CD4-positive, CD25-positive, alpha-beta regulatory T cell (primary cell): ENCODE data around the gene TVP23A. TPM values are rescaled to one million over a fixed set of nuclear protein-coding genes. Genes with fewer than 3 reads are reported as not detected.
A peak's percentile ranks its signal among the peaks of the same experiment; 100 is the strongest.

Experiments used
- ATAC-seq, 2 donors: fragments of 150-1000 bp; cut with Tn5 transposase; one replicate each; pipeline ENCODE4 v1.10.0; 2021; ENCODE audit warnings: low read depth in 2 of 2, moderate number of reproducible peaks in 2 of 2, moderate library complexity in 1 of 2
- DNase-seq, 3 donors: peaks; one replicate each; pipeline versions ENCODE4 v3.0.0 to v3.0.0-alpha.2; 2012 to 2022; ENCODE audit warnings: mixed read lengths in 1 of 3
- H3K27ac ChIP-seq: one replicate; pipeline ENCODE4 v1.7.0; 2013; ENCODE audit warnings: mild to moderate bottlenecking, low read length; ENCODE audit not compliant: insufficient read depth, poor library complexity, severe bottlenecking
- H3K27me3 ChIP-seq: one replicate; pipeline ENCODE4 v1.7.0; 2013; ENCODE audit warnings: low read length; ENCODE audit not compliant: control insufficient read depth, insufficient read depth
- H3K36me3 ChIP-seq: one replicate; pipeline ENCODE4 v1.7.0; 2013; ENCODE audit warnings: mild to moderate bottlenecking, low read length, moderate library complexity; ENCODE audit not compliant: control insufficient read depth, insufficient read depth
- H3K4me1 ChIP-seq: 2 replicates; pipeline ENCODE4 v1.7.0; 2013; ENCODE audit warnings: mild to moderate bottlenecking, low read length; ENCODE audit not compliant: insufficient read depth, control insufficient read depth, poor library complexity, severe bottlenecking
- H3K4me3 ChIP-seq: one replicate; pipeline ENCODE4 v1.7.0; 2013; ENCODE audit warnings: low read depth, mild to moderate bottlenecking, low read length, moderate library complexity
- H3K9me3 ChIP-seq, 2 experiments: 1 replicate in 1 of 2; 2 replicates in 1 of 2; pipeline ENCODE4 v1.7.0; 2013; ENCODE audit warnings: low read length in 2 of 2, mild to moderate bottlenecking in 1 of 2, moderate library complexity in 1 of 2; ENCODE audit not compliant: control insufficient read depth in 2 of 2
- H3K27ac Mint-ChIP-seq, 3 donors: one replicate each; pipeline ENCODE4 v1.8.0; 2020 to 2022; ENCODE audit warnings: mild to moderate bottlenecking in 3 of 3, mixed read lengths in 3 of 3, moderate library complexity in 2 of 3
- H3K27me3 Mint-ChIP-seq: one replicate; pipeline ENCODE4 v1.8.0; 2022; ENCODE audit warnings: mild to moderate bottlenecking, mixed read lengths
- H3K36me3 Mint-ChIP-seq: one replicate; pipeline ENCODE4 v1.8.0; 2020; ENCODE audit warnings: mixed read lengths
- H3K4me1 Mint-ChIP-seq, 4 donors: one replicate each; pipeline ENCODE4 v1.8.0; 2020 to 2022; ENCODE audit warnings: mixed read lengths in 4 of 4, mild to moderate bottlenecking in 1 of 4
- H3K4me3 Mint-ChIP-seq, 4 donors: one replicate each; pipeline ENCODE4 v1.8.0; 2020 to 2022; ENCODE audit warnings: mild to moderate bottlenecking in 4 of 4, mixed read lengths in 4 of 4, moderate library complexity in 3 of 4
- H3K9me3 Mint-ChIP-seq, 7 donors: one replicate each; pipeline ENCODE4 v1.8.0; 2020 to 2022; ENCODE audit warnings: mixed read lengths in 7 of 7, mild to moderate bottlenecking in 3 of 7, moderate library complexity in 2 of 7
- polyA plus RNA-seq, 4 donors: library from polyadenylated mRNA; unstranded; fragments of 300-500 nt; fragmentation: Illumina TruSeq; gene quantifications; one replicate each; pipeline ENCODE4 v1.2.3, GENCODE V29; 2021
- total RNA-seq: library from RNA; stranded (reverse); gene quantifications from one replicate; pipeline ENCODE4 v1.2.3, GENCODE V29; 2022

Gene TVP23A
- total and polyA plus RNA-seq, 5 donors from 2014 or later: 0.20 TPM; not detected in 4

DNA sequence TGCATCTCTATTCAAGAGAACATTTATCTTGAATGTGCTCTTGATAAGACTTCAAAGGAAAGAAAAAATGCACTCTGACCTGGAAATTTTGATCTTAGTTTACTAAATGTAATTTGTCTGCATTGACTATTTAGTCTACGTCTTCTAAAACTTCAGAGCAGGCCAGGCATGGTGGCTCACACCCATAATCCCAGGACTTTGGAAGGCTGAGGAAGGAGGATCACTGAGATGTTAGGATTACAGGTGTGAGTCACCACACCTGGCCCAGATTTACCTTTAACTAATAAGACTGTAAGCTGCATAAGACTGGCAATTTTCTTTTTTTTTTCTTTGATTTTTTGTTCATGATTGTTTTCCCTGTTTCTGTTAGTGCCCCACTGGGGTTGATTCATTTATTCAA is 39.6 kb upstream of the TVP23A start:
- no peak overlapping the region for H3K27ac Mint-ChIP-seq

DNA sequence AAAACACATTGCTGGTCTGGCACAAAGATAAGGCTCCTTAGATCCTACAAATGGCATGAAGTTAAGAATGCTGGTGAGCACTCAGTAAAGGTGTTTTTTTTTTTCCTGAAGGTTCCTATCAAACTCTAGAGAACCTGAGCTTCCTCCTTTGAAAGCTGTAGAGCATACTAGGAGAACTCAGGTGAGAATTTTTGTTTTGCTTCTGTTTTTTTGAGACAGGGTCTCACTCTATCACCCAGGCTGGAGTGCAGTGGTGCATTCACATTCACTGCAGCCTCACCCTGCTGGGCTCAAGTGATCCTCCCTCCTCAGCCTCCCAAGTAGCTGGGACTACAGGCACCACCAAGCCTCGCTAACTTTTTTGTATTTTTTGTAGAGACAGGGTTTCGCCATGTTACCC is 37.4 kb upstream of the TVP23A start:
- no peak overlapping the region for H3K4me3 ChIP-seq
- no peaks in the 10 kb centered on the region for H3K36me3 ChIP-seq
- H3K27me3 ChIP-seq: no peaks in the 10 kb centered on the region
- Mint-ChIP-seq H3K4me1 (peaks cover 11 to 15% (median 12%) of the 10 kb centered on the region in 4 donors), H3K4me3 (no peak overlapping the region), H3K27me3 (peaks cover 4% of the 10 kb centered on the region), H3K9me3 (peaks cover 0 to 2% (median 0%) of the 10 kb centered on the region in 7 donors), H3K36me3 (no peaks in the 10 kb centered on the region), H3K27ac (no peak overlapping the region)
- H3K9me3 ChIP-seq: no peaks in the 10 kb centered on the region
- DNase-seq: no peak
- no peak for ATAC-seq
- no peak overlapping the region for H3K27ac ChIP-seq
- peaks cover 8% of the 10 kb centered on the region for H3K4me1 ChIP-seq

More for the DNA sequence above, 39.6 kb upstream of the TVP23A start:
- H3K9me3 Mint-ChIP-seq: peaks cover 0 to 3% (median 0%) of the 10 kb centered on the region in 7 donors
- no peak overlapping the region for H3K4me3 ChIP-seq
- H3K4me1 Mint-ChIP-seq: peaks cover 0 to under 1% (median under 1%) of the 10 kb centered on the region in 4 donors
- H3K36me3 ChIP-seq: no peaks in the 10 kb centered on the region
- H3K4me1 ChIP-seq: no peaks in the 10 kb centered on the region
- no peak for DNase-seq
- H3K36me3 Mint-ChIP-seq: no peaks in the 10 kb centered on the region
- no peaks in the 10 kb centered on the region for H3K27me3 ChIP-seq
- no peak overlapping the region for H3K27ac ChIP-seq
- H3K4me3 Mint-ChIP-seq: no peak overlapping the region
- no peaks in the 10 kb centered on the region for H3K9me3 ChIP-seq
- peaks cover 11% of the 10 kb centered on the region for H3K27me3 Mint-ChIP-seq
- no peak for ATAC-seq

DNA sequence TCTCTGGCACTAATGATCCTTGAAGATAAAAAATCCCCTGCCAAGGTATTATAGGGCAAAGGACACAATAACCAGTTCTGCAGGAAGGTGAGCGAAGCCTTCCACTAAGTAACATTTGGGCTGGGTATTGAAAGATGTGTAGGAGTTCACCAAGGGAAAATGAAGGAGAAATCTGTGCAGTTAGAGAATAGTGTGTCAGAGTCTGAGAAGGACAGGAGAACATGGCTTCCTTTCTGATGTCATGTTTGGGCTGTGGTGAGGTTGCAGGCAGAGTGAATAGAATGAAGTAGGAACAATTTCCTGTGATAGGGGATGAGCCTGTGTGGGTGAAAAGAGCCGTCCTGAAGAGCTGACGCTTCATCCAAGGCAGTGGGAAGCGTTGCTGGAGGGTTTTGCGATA is 34.4 kb upstream of the TVP23A start:
- Mint-ChIP-seq H3K4me3 (peak overlapping the region in 1 of 4 donors; percentile 8), H3K4me1 (peaks cover 11 to 15% (median 12%) of the 10 kb centered on the region in 4 donors), H3K27me3 (peaks cover 4% of the 10 kb centered on the region), H3K27ac (peak overlapping the region in 2 of 3 donors; percentile 15 to 92), H3K9me3 (peaks cover 0 to 2% (median 0%) of the 10 kb centered on the region in 7 donors), H3K36me3 (no peaks in the 10 kb centered on the region)
- H3K9me3 ChIP-seq: no peaks in the 10 kb centered on the region
- H3K36me3 ChIP-seq: no peaks in the 10 kb centered on the region
- DNase-seq (peak in 1 of 3 donors; percentile 24), ATAC-seq (no peak)
- peak overlapping the region; percentile 71 for H3K4me3 ChIP-seq
- no peak overlapping the region for H3K27ac ChIP-seq
- no peaks in the 10 kb centered on the region for H3K27me3 ChIP-seq
- H3K4me1 ChIP-seq: peaks cover 8% of the 10 kb centered on the region

DNA sequence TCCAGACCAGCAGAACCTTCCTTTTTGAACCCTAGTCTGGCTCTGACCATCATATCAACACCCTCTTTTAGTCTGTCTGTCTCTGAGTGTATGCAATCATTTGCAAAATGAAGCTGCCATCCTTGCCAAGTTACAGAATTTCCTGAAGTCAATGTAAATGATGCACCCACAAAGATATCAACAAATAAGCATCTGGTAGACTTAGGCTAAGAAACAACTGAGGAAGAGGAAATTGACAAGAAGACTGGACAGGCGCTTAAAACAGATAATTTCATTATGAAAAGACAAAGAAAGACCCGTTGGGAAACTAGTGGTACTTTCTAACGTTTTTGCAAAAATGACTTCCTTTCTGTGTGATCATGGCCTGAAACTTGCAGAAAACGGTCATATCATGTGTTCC is 33.7 kb upstream of the TVP23A start:
- no peak overlapping the region for H3K27ac ChIP-seq
- Mint-ChIP-seq H3K27ac (no peak overlapping the region), H3K4me3 (peak overlapping the region in 3 of 4 donors; percentile 8 to 24 (median 18))

DNA sequence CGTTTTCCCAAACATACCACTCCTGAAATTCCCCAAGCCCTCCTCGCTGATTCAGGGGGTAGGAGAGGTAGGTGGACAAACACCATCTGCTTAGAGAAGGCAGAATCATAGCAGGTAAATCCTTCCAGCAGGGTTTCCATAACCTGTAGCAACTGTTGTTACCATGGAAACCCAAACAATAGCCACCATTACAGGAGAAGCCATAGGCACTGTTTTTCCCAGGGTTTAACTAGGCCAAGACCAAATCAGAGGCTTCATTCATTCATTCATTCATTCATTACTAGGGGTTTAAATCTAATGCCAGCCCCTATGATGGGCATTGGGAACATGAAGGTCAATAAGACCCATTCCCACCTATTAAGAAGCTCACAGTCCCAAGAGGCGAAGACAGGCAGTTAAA is 32.9 kb upstream of the TVP23A start:
- ATAC-seq: no peak
- Histone ChIP-seq H3K9me3 (no peaks in the 10 kb centered on the region), H3K27me3 (no peaks in the 10 kb centered on the region), H3K4me1 (peaks cover 8% of the 10 kb centered on the region), H3K27ac (no peak overlapping the region), H3K36me3 (no peaks in the 10 kb centered on the region), H3K4me3 (no peak overlapping the region)
- H3K27ac Mint-ChIP-seq: no peak overlapping the region
- peaks cover 9% of the 10 kb centered on the region for H3K27me3 Mint-ChIP-seq
- peaks cover 11 to 15% (median 12%) of the 10 kb centered on the region in 4 donors for H3K4me1 Mint-ChIP-seq
- H3K9me3 Mint-ChIP-seq: peaks cover 0 to 2% (median 0%) of the 10 kb centered on the region in 7 donors
- DNase-seq: no peak
- H3K36me3 Mint-ChIP-seq: no peaks in the 10 kb centered on the region
- no peak overlapping the region for H3K4me3 Mint-ChIP-seq

More for the DNA sequence above, 33.7 kb upstream of the TVP23A start:
- no peaks in the 10 kb centered on the region for H3K27me3 ChIP-seq
- peaks cover 11 to 15% (median 12%) of the 10 kb centered on the region in 4 donors for H3K4me1 Mint-ChIP-seq
- H3K36me3 Mint-ChIP-seq: no peaks in the 10 kb centered on the region
- H3K4me3 ChIP-seq: peak overlapping the region; percentile 71
- H3K9me3 ChIP-seq: no peaks in the 10 kb centered on the region
- ATAC-seq (no peak), DNase-seq (peak in 1 of 3 donors; percentile 8)
- H3K4me1 ChIP-seq: peaks cover 8% of the 10 kb centered on the region
- no peaks in the 10 kb centered on the region for H3K36me3 ChIP-seq
- peaks cover 4% of the 10 kb centered on the region for H3K27me3 Mint-ChIP-seq
- peaks cover 0 to 2% (median 0%) of the 10 kb centered on the region in 7 donors for H3K9me3 Mint-ChIP-seq

DNA sequence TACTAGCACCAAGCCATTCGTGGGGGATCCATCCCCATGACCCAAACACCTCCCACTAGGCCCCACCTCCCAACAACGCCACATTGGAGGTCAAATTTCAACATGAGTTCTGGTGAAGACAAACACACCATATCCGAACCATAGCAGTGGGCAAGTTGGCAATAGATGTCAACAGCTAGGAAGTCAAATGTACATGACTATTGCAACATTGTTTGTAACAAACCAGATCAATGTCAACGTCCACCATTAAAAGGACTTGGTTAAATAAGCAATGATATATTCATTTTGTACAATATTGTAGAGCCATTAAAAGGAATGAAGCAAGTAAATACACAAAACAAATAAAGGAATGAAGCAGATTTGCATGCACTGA is 31.9 kb upstream of the TVP23A start:
- H3K27me3 Mint-ChIP-seq: peaks cover 11% of the 10 kb centered on the region
- ATAC-seq (no peak), DNase-seq (no peak)
- H3K27ac ChIP-seq: no peak overlapping the region
- H3K36me3 ChIP-seq: no peaks in the 10 kb centered on the region
- H3K4me1 Mint-ChIP-seq: peaks cover 11 to 15% (median 12%) of the 10 kb centered on the region in 4 donors
- H3K9me3 Mint-ChIP-seq: peaks cover 0 to 2% (median 0%) of the 10 kb centered on the region in 7 donors
- H3K4me1 ChIP-seq: peaks cover 8% of the 10 kb centered on the region
- H3K4me3 ChIP-seq: no peak overlapping the region
- H3K27me3 ChIP-seq: no peaks in the 10 kb centered on the region
- H3K36me3 Mint-ChIP-seq: no peaks in the 10 kb centered on the region
- no peak overlapping the region for H3K4me3 Mint-ChIP-seq
- no peaks in the 10 kb centered on the region for H3K9me3 ChIP-seq
- no peak overlapping the region for H3K27ac Mint-ChIP-seq

DNA sequence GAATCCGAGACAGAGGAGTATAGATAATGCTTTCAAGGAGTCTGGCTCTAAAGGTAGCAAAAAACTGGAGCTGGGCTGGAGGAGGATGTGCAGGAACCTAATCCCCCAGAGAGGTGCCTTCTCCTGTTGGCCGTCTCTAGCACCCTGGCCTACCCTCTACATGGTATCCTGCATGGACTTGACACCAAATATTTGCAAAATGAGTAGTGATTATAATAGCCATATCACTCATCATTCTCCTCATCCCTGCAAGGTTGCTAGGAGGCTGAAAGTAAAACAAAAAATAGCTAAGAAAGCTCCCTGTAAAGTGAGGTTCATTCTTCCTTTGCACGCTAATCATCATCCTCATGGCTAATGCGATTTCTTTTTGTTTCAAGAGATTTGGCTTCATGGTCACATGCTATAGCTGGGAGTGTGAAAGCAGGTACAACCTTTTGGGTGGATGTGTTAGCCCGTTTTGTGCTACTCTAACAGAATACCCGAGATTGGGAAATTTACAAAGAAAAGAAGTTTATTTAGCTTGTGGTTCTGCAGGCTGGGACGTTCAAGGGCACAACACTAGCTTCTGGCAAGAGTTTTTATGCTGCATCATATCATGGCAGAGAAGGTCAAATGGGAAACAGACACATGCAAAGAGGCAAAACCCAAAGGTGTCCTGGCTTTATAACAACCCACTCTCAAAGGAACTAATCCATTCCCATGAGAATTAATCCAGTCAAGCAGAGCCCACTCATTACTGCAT is 31.3 kb upstream of the TVP23A start:
- H3K27ac Mint-ChIP-seq: no peak overlapping the region
- no peak for DNase-seq
- peaks cover 14% of the 10 kb centered on the region for H3K27me3 Mint-ChIP-seq
- ATAC-seq: no peak
- no peaks in the 10 kb centered on the region for H3K36me3 Mint-ChIP-seq
- Histone ChIP-seq H3K4me1 (peaks cover 8% of the 10 kb centered on the region), H3K27ac (no peak overlapping the region), H3K9me3 (no peaks in the 10 kb centered on the region), H3K4me3 (no peak overlapping the region), H3K27me3 (no peaks in the 10 kb centered on the region), H3K36me3 (no peaks in the 10 kb centered on the region)
- H3K9me3 Mint-ChIP-seq: peaks cover 0 to 3% (median 0%) of the 10 kb centered on the region in 7 donors
- no peak overlapping the region for H3K4me3 Mint-ChIP-seq
- peaks cover 11 to 15% (median 12%) of the 10 kb centered on the region in 4 donors for H3K4me1 Mint-ChIP-seq

DNA sequence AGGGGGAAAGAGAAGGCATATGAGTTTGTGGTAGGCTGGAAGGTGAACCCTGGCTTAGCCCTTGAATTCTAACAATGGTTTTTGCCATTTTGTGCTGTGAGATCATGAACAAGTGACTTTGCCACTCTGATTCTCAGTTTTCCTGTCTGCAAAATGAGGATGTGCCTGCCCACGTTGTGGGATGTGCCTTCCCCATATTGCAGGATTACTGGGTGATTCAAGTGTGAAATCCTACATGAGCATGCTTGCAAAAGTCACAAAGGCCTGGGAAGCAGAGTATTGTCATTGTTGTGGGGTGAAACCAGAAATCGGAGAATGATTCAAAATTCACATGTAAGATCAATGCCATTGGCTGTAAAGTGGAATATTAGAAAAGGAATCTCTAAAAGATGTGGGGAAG is 28.6 kb upstream of the TVP23A start:
- Histone ChIP-seq H3K27ac (no peak overlapping the region), H3K4me3 (no peak overlapping the region), H3K36me3 (no peaks in the 10 kb centered on the region), H3K27me3 (no peaks in the 10 kb centered on the region), H3K4me1 (no peaks in the 10 kb centered on the region), H3K9me3 (no peaks in the 10 kb centered on the region)
- no peak for ATAC-seq
- Mint-ChIP-seq H3K4me1 (peaks cover 2 to 5% (median 2%) of the 10 kb centered on the region in 4 donors), H3K9me3 (peaks cover 0 to 1% (median 0%) of the 10 kb centered on the region in 7 donors), H3K27me3 (peaks cover 14% of the 10 kb centered on the region), H3K4me3 (no peak overlapping the region), H3K27ac (no peak overlapping the region), H3K36me3 (no peaks in the 10 kb centered on the region)
- no peak for DNase-seq
